OCI-LY3 (cell line): ENCODE data around the gene CYP2J2.
A peak's percentile ranks its signal among the peaks of the same experiment; 100 is the strongest.

Experiments used
- H2AFZ ChIP-seq: fragments of 200-600, 300-600 bp; shearing (Covaris generic); 2 replicates; pipeline ENCODE4 v1.6.0; 2014; ENCODE audit warnings: antibody characterized with exemption, low read depth, low read length
- H3K27ac ChIP-seq: fragments of 200-600, 300-600 bp; sonication (generic); 2 replicates; pipeline ENCODE4 v1.5.1; 2014; ENCODE audit warnings: mild to moderate bottlenecking, low read length, moderate library complexity, mixed read lengths
- H3K27me3 ChIP-seq: fragments of 200-600, 300-600 bp; sonication (generic); 2 replicates; pipeline ENCODE4 v1.6.1; 2014; ENCODE audit warnings: low read depth, low read length, mixed read lengths
- H3K36me3 ChIP-seq: fragments of 200-600, 300-600 bp; sonication (generic); replicated peaks from 2 replicates; pipeline ENCODE3; 2014; ENCODE audit warnings: low read depth, low read length, mixed read lengths
- H3K4me1 ChIP-seq: fragments of 300-600, 200-600 bp; sonication (generic); 2 replicates; pipeline ENCODE4 v1.6.1; 2014; ENCODE audit warnings: low read length, mixed read lengths
- H3K4me2 ChIP-seq: fragments of 200-600, 300-600 bp; sonication (generic); 2 replicates; pipeline ENCODE4 v1.6.1; 2014; ENCODE audit warnings: low read length, mixed read lengths
- H3K4me3 ChIP-seq: fragments of 300-600, 200-600 bp; sonication (generic); 2 replicates; pipeline ENCODE4 v1.5.1; 2014; ENCODE audit warnings: antibody characterized with exemption, mild to moderate bottlenecking, low read length, moderate library complexity
- H3K79me2 ChIP-seq: fragments of 300-600, 200-600 bp; shearing (Covaris generic); 2 replicates; pipeline ENCODE4 v1.6.1; 2014; ENCODE audit warnings: mild to moderate bottlenecking, low read length, mixed read lengths
- H3K9ac ChIP-seq: fragments of 300-600, 200-600 bp; shearing (Covaris generic); 2 replicates; pipeline ENCODE4 v1.6.0; 2014; ENCODE audit warnings: mild to moderate bottlenecking, low read length, moderate library complexity
- H3K9me3 ChIP-seq: fragments of 200-600, 300-600 bp; shearing (Covaris generic); 2 replicates; pipeline ENCODE4 v1.6.1; 2014; ENCODE audit warnings: low read length, mixed read lengths; ENCODE audit not compliant: insufficient read depth
- H4K20me1 ChIP-seq: fragments of 200-600, 300-600 bp; sonication (generic); 2 replicates; pipeline ENCODE4 v1.6.1; 2016; ENCODE audit warnings: low read length, mixed read lengths; ENCODE audit not compliant: insufficient read depth
- EZH2phosphoT487 ChIP-seq: fragments of 200-600 bp; shearing (Covaris generic); IDR thresholded peaks from 2 replicates; pipeline ENCODE4 v1.6.1; 2018; ENCODE audit warnings: antibody characterized with exemption, mixed run types, low read depth
- TF ChIP-seq, protein P1 (sequence below): fragments of 200-600, 300-600 bp; sonication (generic); IDR thresholded peaks from 2 replicates; pipeline ENCODE4 v1.5.1; 2014; ENCODE audit warnings: antibody characterized with exemption, low read length, low read depth

Gene CYP2J2

DNA sequence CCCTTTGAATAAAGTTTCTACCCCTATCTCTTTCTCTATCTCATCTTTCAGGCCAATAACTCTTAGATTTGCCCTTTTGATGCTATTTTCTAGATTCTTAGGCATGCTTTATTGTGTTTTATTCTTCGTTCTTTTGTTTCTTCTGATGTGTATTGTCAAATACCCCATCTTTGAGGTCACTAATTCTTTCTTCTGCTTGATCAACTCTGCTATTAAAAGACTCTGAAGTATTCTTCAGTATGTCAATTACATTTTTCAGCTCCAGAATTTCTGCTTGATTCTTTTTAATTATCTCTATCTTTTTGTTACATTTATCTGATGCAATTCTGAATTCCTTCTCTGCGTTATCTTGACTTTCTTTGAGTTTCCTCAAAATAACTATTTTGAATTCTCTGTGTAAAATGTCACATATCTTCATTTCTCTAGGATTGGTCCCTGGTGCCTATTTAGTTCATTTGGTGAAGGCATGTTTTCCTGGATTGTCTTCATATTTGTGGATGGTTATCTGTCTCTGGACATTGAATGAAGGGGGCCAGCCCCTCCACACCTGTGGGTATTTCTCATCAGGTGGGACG is 11.2 kb upstream of the CYP2J2 start:
- Histone ChIP-seq H2AFZ (no peak overlapping the region), H3K36me3 (no peaks in the 10 kb centered on the region), H3K79me2 (no peaks in the 10 kb centered on the region), H3K27me3 (peaks cover 5% of the 10 kb centered on the region; the same call in 1 of the 2 replicates), H3K27ac (no peak overlapping the region), H4K20me1 (no peaks in the 10 kb centered on the region), H3K4me3 (no peak overlapping the region), H3K4me1 (no peaks in the 10 kb centered on the region), H3K9me3 (no peaks in the 10 kb centered on the region), H3K9ac (no peak overlapping the region), H3K4me2 (no peak overlapping the region)
- no peak for TF ChIP-seq EZH2phosphoT487
- TF ChIP-seq, protein P1, sequence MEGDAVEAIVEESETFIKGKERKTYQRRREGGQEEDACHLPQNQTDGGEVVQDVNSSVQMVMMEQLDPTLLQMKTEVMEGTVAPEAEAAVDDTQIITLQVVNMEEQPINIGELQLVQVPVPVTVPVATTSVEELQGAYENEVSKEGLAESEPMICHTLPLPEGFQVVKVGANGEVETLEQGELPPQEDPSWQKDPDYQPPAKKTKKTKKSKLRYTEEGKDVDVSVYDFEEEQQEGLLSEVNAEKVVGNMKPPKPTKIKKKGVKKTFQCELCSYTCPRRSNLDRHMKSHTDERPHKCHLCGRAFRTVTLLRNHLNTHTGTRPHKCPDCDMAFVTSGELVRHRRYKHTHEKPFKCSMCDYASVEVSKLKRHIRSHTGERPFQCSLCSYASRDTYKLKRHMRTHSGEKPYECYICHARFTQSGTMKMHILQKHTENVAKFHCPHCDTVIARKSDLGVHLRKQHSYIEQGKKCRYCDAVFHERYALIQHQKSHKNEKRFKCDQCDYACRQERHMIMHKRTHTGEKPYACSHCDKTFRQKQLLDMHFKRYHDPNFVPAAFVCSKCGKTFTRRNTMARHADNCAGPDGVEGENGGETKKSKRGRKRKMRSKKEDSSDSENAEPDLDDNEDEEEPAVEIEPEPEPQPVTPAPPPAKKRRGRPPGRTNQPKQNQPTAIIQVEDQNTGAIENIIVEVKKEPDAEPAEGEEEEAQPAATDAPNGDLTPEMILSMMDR, result no peak

DNA sequence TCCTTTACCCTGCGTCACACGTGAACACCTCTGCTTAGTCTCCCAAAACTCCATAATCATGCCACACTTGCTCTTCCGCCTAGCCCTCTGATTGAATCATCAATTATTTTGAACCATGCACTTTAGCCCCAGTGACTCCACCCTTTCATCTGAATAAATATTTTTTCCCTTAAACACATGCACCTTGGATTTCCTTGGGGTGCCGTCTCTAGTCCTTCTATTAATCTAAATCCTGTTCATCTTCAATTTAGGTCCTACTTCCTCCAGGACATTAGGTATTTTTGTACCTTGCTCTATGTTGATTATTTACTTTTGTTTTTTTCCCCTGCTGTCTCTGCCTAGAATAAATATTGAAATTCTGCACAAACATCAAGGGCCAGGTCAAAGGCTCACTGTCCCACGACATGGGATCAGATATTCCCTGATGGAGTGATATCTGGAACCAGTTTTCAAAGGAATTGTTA is 9.8 kb upstream of the CYP2J2 start:
- TF ChIP-seq EZH2phosphoT487, result no peak
- TF ChIP-seq, protein P1, result no peak
- Histone ChIP-seq H3K9me3 (no peaks in the 10 kb centered on the region), H3K4me3 (no peak overlapping the region), H3K79me2 (no peaks in the 10 kb centered on the region), H3K27me3 (peaks cover 5% of the 10 kb centered on the region; the same call in 1 of the 2 replicates), H3K4me2 (no peak overlapping the region), H3K27ac (no peak overlapping the region), H3K4me1 (no peaks in the 10 kb centered on the region), H3K36me3 (no peaks in the 10 kb centered on the region), H4K20me1 (no peaks in the 10 kb centered on the region), H2AFZ (no peak overlapping the region), H3K9ac (no peak overlapping the region)

DNA sequence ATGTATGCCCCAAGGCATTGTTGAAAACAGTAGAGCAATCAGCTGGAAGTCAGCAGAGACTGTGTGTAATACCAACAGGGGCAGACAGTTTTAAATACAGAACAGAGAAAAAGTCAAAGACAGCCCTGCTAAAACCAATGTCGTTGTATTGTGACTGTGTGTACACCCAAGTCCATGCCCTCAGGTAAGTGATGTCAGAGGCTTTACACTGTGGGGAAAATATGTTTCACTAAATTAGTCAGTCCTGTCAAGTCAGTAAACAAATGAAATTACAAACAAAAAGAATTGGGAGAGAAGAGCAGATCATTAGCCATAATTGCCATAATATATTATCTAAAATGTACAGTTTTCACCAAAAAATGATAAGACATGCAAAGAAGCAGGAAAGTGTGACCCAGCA is 2.4 kb upstream of the CYP2J2 start:
- Histone ChIP-seq H3K27me3 (peaks cover 21% of the 10 kb centered on the region), H3K4me3 (no peak overlapping the region)
- TF ChIP-seq, protein P1, result no peak
- TF ChIP-seq EZH2phosphoT487, result no peak

DNA sequence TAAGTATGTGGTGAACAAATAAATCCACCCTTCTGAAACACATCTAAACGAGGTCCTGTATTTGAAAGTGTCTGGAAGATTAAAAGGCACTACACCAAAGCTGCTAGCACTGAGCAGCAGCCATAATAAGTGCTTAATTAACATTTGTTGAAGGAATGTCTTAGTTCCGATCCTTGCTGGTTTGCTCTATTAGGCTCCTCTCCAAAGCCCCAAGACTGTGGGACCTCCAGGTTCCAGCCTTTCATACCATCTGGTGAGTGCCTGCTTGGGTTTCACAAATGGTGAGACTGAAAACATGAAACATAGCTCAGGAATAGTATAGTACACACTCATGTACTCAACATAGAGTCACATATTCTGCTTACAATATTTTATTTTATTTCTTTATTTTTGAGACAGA is 640 bp upstream of the CYP2J2 start:
- H3K27me3 ChIP-seq, result peaks cover 16% of the 10 kb centered on the region
- H3K9me3 ChIP-seq, result no peaks in the 10 kb centered on the region
- no peaks in the 10 kb centered on the region for H3K36me3 ChIP-seq
- no peak overlapping the region for H3K27ac ChIP-seq
- no peaks in the 10 kb centered on the region for H4K20me1 ChIP-seq
- H3K4me2 ChIP-seq, result peak overlapping the region; percentile 96
- peak overlapping the region; percentile 99; the same call in 1 of the 2 replicates for H2AFZ ChIP-seq
- H3K4me3 ChIP-seq, result peak overlapping the region; percentile 99
- H3K9ac ChIP-seq, result no peak overlapping the region
- peaks cover 8% of the 10 kb centered on the region; the same call in 1 of the 2 replicates for H3K4me1 ChIP-seq
- H3K79me2 ChIP-seq, result no peaks in the 10 kb centered on the region
- TF ChIP-seq, protein P1, result no peak
- TF ChIP-seq EZH2phosphoT487, result no peak

More for the DNA sequence above, 2.4 kb upstream of the CYP2J2 start:
- no peak overlapping the region for H2AFZ ChIP-seq
- H3K79me2 ChIP-seq, result no peaks in the 10 kb centered on the region
- no peaks in the 10 kb centered on the region for H3K9me3 ChIP-seq
- no peak overlapping the region for H3K27ac ChIP-seq
- H3K4me1 ChIP-seq, result peaks cover 8% of the 10 kb centered on the region; the same call in 1 of the 2 replicates
- no peak overlapping the region for H3K4me2 ChIP-seq
- no peaks in the 10 kb centered on the region for H4K20me1 ChIP-seq
- H3K9ac ChIP-seq, result no peak overlapping the region
- H3K36me3 ChIP-seq, result no peaks in the 10 kb centered on the region
